ENCODE results near the gene STAG1. TPM values are rescaled to one million over a fixed set of nuclear protein-coding genes. Genes with fewer than 3 reads are reported as not detected.
"Not testable (repeated sequence)": the region's sequence is repeated elsewhere in the genome, so short reads cannot be mapped to it uniquely, and the experiment has no call there.

Gene STAG1
- total RNA-seq, 1 experiment from 2014 or later, result 19.2 TPM

GRCh38 chr3:136412307-136412706, 339.9 kb downstream of the STAG1 start:
- no peak for DNase-seq (ENCODE audit: low read depth)
- in situ Hi-C loops (cut with HindIII; ENCODE audit: low pct_unique_long_range_greater_than_20kb, low sequenced_read_pairs), result no loop called here

GRCh38 chr3:136409549-136409948, 342.6 kb downstream of the STAG1 start:
- in situ Hi-C loops (cut with HindIII; ENCODE audit: low pct_unique_long_range_greater_than_20kb, low sequenced_read_pairs), result no loop called here
- no peak for DNase-seq (ENCODE audit: low read depth)

GRCh38 chr3:136404056-136404455, 348.1 kb downstream of the STAG1 start:
- in situ Hi-C loops (cut with HindIII; ENCODE audit: low pct_unique_long_range_greater_than_20kb, low sequenced_read_pairs), result no loop called here
- no peak for DNase-seq (ENCODE audit: low read depth)

- in situ Hi-C loops (cut with HindIII; ENCODE audit: low pct_unique_long_range_greater_than_20kb, low sequenced_read_pairs), result no loop called here
- DNase-seq (ENCODE audit: low read depth), result no peak
These were observed 355.3 kb downstream of the STAG1 start for GRCh38 chr3:136396916-136397315.

GRCh38 chr3:136390574-136390973, 361.6 kb downstream of the STAG1 start:
- in situ Hi-C loops (cut with HindIII; ENCODE audit: low pct_unique_long_range_greater_than_20kb, low sequenced_read_pairs), result no loop called here
- no peak for DNase-seq (ENCODE audit: low read depth)

- no peak for DNase-seq (ENCODE audit: low read depth)
- in situ Hi-C loops (cut with HindIII; ENCODE audit: low pct_unique_long_range_greater_than_20kb, low sequenced_read_pairs), result no loop called here
These were observed 365.1 kb downstream of the STAG1 start for GRCh38 chr3:136387031-136387430.

GRCh38 chr3:136385457-136385856, 366.7 kb downstream of the STAG1 start:
- no peak for DNase-seq (ENCODE audit: low read depth)
- in situ Hi-C loops (cut with HindIII; ENCODE audit: low pct_unique_long_range_greater_than_20kb, low sequenced_read_pairs), result no loop called here

- in situ Hi-C loops (cut with HindIII; ENCODE audit: low pct_unique_long_range_greater_than_20kb, low sequenced_read_pairs), result no loop called here
- DNase-seq (ENCODE audit: low read depth), result no peak
These were observed 371.1 kb downstream of the STAG1 start for GRCh38 chr3:136381051-136381450.

GRCh38 chr3:136380530-136380929, 371.6 kb downstream of the STAG1 start:
- in situ Hi-C loops (cut with HindIII; ENCODE audit: low pct_unique_long_range_greater_than_20kb, low sequenced_read_pairs), result no loop called here
- DNase-seq (ENCODE audit: low read depth), result no peak

GRCh38 chr3:136378011-136378410, 374.2 kb downstream of the STAG1 start:
- in situ Hi-C loops (cut with HindIII; ENCODE audit: low pct_unique_long_range_greater_than_20kb, low sequenced_read_pairs), result no loop called here
- DNase-seq (ENCODE audit: low read depth), result no peak

- no peak for DNase-seq (ENCODE audit: low read depth)
- in situ Hi-C loops (cut with HindIII; ENCODE audit: low pct_unique_long_range_greater_than_20kb, low sequenced_read_pairs), result no loop called here
These were observed 374.7 kb downstream of the STAG1 start for GRCh38 chr3:136377508-136377907.

- in situ Hi-C loops (cut with HindIII; ENCODE audit: low pct_unique_long_range_greater_than_20kb, low sequenced_read_pairs); DNase-seq (ENCODE audit: low read depth): not testable (repeated sequence)
These were observed 376.4 kb downstream of the STAG1 start for GRCh38 chr3:136375800-136376199.

GRCh38 chr3:136366289-136366688, 385.9 kb downstream of the STAG1 start:
- DNase-seq (ENCODE audit: low read depth), result no peak

GRCh38 chr3:136353461-136353860, 398.7 kb downstream of the STAG1 start:
- in situ Hi-C loops (cut with HindIII; ENCODE audit: low pct_unique_long_range_greater_than_20kb, low sequenced_read_pairs), result no loop called here
- DNase-seq (ENCODE audit: low read depth), result no peak

More at GRCh38 chr3:136366289-136366688, 385.9 kb downstream of the STAG1 start:
- in situ Hi-C loops (cut with HindIII; ENCODE audit: low pct_unique_long_range_greater_than_20kb, low sequenced_read_pairs), result no loop called here

GRCh38 chr3:136351905-136352304, 400.3 kb downstream of the STAG1 start:
- in situ Hi-C loops (cut with HindIII; ENCODE audit: low pct_unique_long_range_greater_than_20kb, low sequenced_read_pairs), result no loop called here
- DNase-seq (ENCODE audit: low read depth), result no peak

- DNase-seq (ENCODE audit: low read depth), result no peak
- in situ Hi-C loops (cut with HindIII; ENCODE audit: low pct_unique_long_range_greater_than_20kb, low sequenced_read_pairs), result no loop called here
These were observed 400.8 kb downstream of the STAG1 start for GRCh38 chr3:136351351-136351750.

GRCh38 chr3:136350557-136350956, 401.6 kb downstream of the STAG1 start:
- in situ Hi-C loops (cut with HindIII; ENCODE audit: low pct_unique_long_range_greater_than_20kb, low sequenced_read_pairs), result no loop called here
- no peak for DNase-seq (ENCODE audit: low read depth)

- in situ Hi-C loops (cut with HindIII; ENCODE audit: low pct_unique_long_range_greater_than_20kb, low sequenced_read_pairs), result no loop called here
- peak; percentile 7 for DNase-seq (ENCODE audit: low read depth)
These were observed 402.0 kb downstream of the STAG1 start for GRCh38 chr3:136350132-136350531.

GRCh38 chr3:136346486-136346885, 405.7 kb downstream of the STAG1 start:
- no peak for DNase-seq (ENCODE audit: low read depth)
- in situ Hi-C loops (cut with HindIII; ENCODE audit: low pct_unique_long_range_greater_than_20kb, low sequenced_read_pairs), result no loop called here

GRCh38 chr3:136343873-136344555, 408.2 kb downstream of the STAG1 start:
- in situ Hi-C loops (cut with HindIII; ENCODE audit: low pct_unique_long_range_greater_than_20kb, low sequenced_read_pairs), result no loop called here
- peak; percentile 41 for DNase-seq (ENCODE audit: low read depth)
